T-helper 1 cell treated with Interleukin-12 subunit alpha and Interleukin-12 subunit beta and Interleukin-4 antibody, amounts not matched to agents 30 ng/mL and 1 ng/mL, for 36 hours (primary cell): ENCODE measurements around the gene SNX10. TPM values are rescaled to one million over a fixed set of nuclear protein-coding genes. Genes with fewer than 3 reads are reported as not detected.
"Not testable (repeated sequence)": the region's sequence is repeated elsewhere in the genome, so short reads cannot be mapped to it uniquely, and the experiment has no call there.

Experiments used
- intact Hi-C: fragments of 100-400 bp; cut with micrococcal nuclease; formaldehyde crosslinking; loops from one replicate; pipeline ENCODE4 v1.15.1; 2024
- total RNA-seq: library from RNA; stranded (reverse); gene quantifications from 2 replicates; pipeline ENCODE4 v1.2.3, GENCODE V29; 2022

Gene SNX10
- total RNA-seq = 43.1 and 45.7 TPM in 2 replicates

GRCh38 chr7:26291699-26292538, at the start of gene SNX10:
Gene SNX10 (plus strand): TSS chr7:26291862. CDS start chr7:26346443, 54,581 bp downstream.
- intact Hi-C loops = loop anchor here (1.0 to 10.0 kb wide), 8 partner anchors 13 to 1720 kb away; partner anchors contain the start of genes HIBADH, PALS2 and SKAP2

- intact Hi-C loops = no loop called here
Observed at GRCh38 chr7:26245150-26245549, 46.5 kb upstream of the SNX10 start.

GRCh38 chr7:26250239-26250638, 41.4 kb upstream of the SNX10 start:
- intact Hi-C loops = no loop called here

- intact Hi-C loops = not testable (repeated sequence)
Observed at GRCh38 chr7:26261866-26262265, 29.8 kb upstream of the SNX10 start.

GRCh38 chr7:26265065-26265464, 26.6 kb upstream of the SNX10 start:
- intact Hi-C loops = no loop called here

GRCh38 chr7:26265499-26266075, 26.1 kb upstream of the SNX10 start:
- intact Hi-C loops = no loop called here

- intact Hi-C loops = no loop called here
Observed at GRCh38 chr7:26267601-26268166, 24.0 kb upstream of the SNX10 start.

- intact Hi-C loops = loop anchor here (5.0 kb wide), 2 partner anchors 392 to 413 kb away; no protein-coding TSS in a partner anchor
Observed at GRCh38 chr7:26275213-26275612, 16.4 kb upstream of the SNX10 start.

- intact Hi-C loops = loop anchor here (1.0 to 5.0 kb wide), 6 partner anchors 16 to 416 kb away; partner anchors contain the start of genes CBX3 and NFE2L3
Observed at GRCh38 chr7:26278770-26279169, 12.9 kb upstream of the SNX10 start.

- intact Hi-C loops = loop anchor here (1.0 to 5.0 kb wide), 6 partner anchors 15 to 417 kb away; partner anchors contain the start of genes CBX3 and NFE2L3
Observed at GRCh38 chr7:26279405-26279804, 12.3 kb upstream of the SNX10 start.

GRCh38 chr7:26280097-26280496, 11.6 kb upstream of the SNX10 start:
- intact Hi-C loops = no loop called here

GRCh38 chr7:26280723-26281122, 10.9 kb upstream of the SNX10 start:
- intact Hi-C loops = no loop called here

- intact Hi-C loops = loop anchor here (2.0 kb wide), 1 partner anchor 392 kb away; no protein-coding TSS in a partner anchor
Observed at GRCh38 chr7:26284477-26284876, 7.2 kb upstream of the SNX10 start.

GRCh38 chr7:26284995-26285632, 6.5 kb upstream of the SNX10 start:
- intact Hi-C loops = loop anchor here (1.0 to 2.0 kb wide), 4 partner anchors 9 to 392 kb away; no protein-coding TSS in a partner anchor

GRCh38 chr7:26286157-26286556, 5.5 kb upstream of the SNX10 start:
- intact Hi-C loops = no loop called here

- intact Hi-C loops = not testable (repeated sequence)
Observed at GRCh38 chr7:26288126-26288525, 3.5 kb upstream of the SNX10 start.

GRCh38 chr7:26291251-26291650, 411 bp upstream of the SNX10 start:
- intact Hi-C loops = loop anchor here (1.0 to 10.0 kb wide), 8 partner anchors 14 to 1719 kb away; partner anchors contain the start of genes HIBADH, PALS2 and SKAP2

- intact Hi-C loops = loop anchor here (5.0 to 10.0 kb wide), 6 partner anchors 341 to 1721 kb away; partner anchors contain the start of genes HIBADH, PALS2 and SKAP2
Observed at GRCh38 chr7:26292768-26293560, 1.3 kb downstream of the SNX10 start.

- intact Hi-C loops = loop anchor here (1.0 to 10.0 kb wide), 16 partner anchors 8 to 1721 kb away; partner anchors contain the start of genes HIBADH, HNRNPA2B1, PALS2 and SKAP2
Observed at GRCh38 chr7:26293569-26294308, 2.1 kb downstream of the SNX10 start.
